Uterus (tissue), 2 donors: Measurements from ENCODE around the gene SUGCT.

Source experiments
- CTCF ChIP-seq, 4 experiments: fragments of 200-600 bp in 2 of 4; fragments of 450-650 bp in 2 of 4; sonication (generic) in 2 of 4; IDR thresholded peaks; one replicate each; pipeline ENCODE4 v1.5.1; 2016 to 2019; ENCODE audit warnings: antibody characterized with exemption in 4 of 4, mild to moderate bottlenecking in 2 of 4, moderate library complexity in 1 of 4
- POLR2A ChIP-seq, 2 donors: fragments of 450-650 bp; IDR thresholded peaks; one replicate each; pipeline ENCODE4 v1.6.1; 2016; ENCODE audit warnings: antibody characterized with exemption in 2 of 2, mild to moderate bottlenecking in 1 of 2, moderate library complexity in 1 of 2

GRCh38 chr7:40777730-40778312 lies 643.0 kb downstream of the SUGCT start:
- no peak for TF ChIP-seq CTCF (IDR thresholded peaks at IDR 0.05)
- no peak for TF ChIP-seq POLR2A (IDR thresholded peaks at IDR 0.05)
